ENCODE data around the gene CD63. TPM values are rescaled to one million over a fixed set of nuclear protein-coding genes. Genes with fewer than 3 reads are reported as not detected.

The CD63 gene
- total RNA-seq, 2 experiments from 2014 or later, result 108 to 116 TPM

DNA sequence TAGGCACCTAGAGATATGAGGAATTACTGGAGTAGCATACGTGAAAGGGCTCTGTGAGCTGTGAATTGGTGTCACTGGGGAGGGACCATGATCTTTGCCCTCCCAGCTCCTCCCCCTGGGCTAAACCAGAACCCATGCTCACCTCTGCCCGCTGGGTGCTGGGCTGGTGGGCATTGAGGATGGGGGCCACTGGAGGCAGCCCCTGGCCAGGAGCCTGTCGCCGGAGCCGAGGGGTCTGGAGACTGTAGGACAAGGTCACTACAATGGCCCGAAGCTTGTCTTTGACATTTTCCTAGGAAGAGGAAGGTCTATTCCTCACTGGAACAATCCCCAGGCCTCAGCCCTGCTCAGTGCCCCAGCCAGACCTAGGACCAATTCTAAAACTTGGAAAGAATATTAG lies 32.7 kb downstream of the CD63 start:
- no peaks in the 10 kb centered on the region for H3K9me3 Mint-ChIP-seq

DNA sequence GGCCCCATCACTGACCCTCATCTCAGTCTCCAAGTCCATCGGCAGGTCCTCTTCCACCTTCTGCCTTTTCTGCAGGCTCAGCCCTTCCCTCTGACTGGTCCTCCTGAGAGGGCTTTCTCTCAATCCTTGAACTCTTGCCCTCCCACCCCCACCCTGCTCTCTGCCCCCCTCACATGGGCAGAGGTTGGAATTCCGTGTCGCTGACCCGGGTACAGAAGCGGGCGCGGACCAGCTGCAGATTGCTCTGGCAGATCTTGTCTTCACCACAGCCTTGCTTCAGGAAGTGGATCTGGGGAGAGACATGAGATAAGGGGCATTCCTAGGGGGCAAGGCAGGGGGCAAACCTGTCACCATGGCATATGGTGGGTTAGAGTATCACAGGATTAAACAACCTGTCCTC lies 33.5 kb downstream of the CD63 start:
- Mint-ChIP-seq H3K27ac (no peak overlapping the region), H3K36me3 (ENCODE audit: low read depth) (no peaks in the 10 kb centered on the region), H3K9me3 (no peaks in the 10 kb centered on the region), H3K4me1 (no peaks in the 10 kb centered on the region), H3K4me3 (no peak overlapping the region), H3K27me3 (no peaks in the 10 kb centered on the region)
- ChIA-PET CTCF (interaction anchor here (0.5 to 1.1 kb wide), 2 partner anchors 17 to 1242 kb away, joined by 3 read pairs; no protein-coding TSS in a partner anchor), POLR2A (no interaction called here)
- DNase-seq, result no peak

More for the DNA sequence above, 32.7 kb downstream of the CD63 start:
- Mint-ChIP-seq H3K36me3 (ENCODE audit: low read depth) (no peaks in the 10 kb centered on the region), H3K27ac (no peak overlapping the region), H3K4me3 (no peak overlapping the region), H3K4me1 (no peaks in the 10 kb centered on the region), H3K27me3 (no peaks in the 10 kb centered on the region)
- POLR2A ChIA-PET, result no interaction called here
- no peak for DNase-seq
- CTCF ChIA-PET, result interaction anchor here (1.1 kb wide), 1 partner anchor 18 kb away, joined by 3 read pairs; no protein-coding TSS in a partner anchor

DNA sequence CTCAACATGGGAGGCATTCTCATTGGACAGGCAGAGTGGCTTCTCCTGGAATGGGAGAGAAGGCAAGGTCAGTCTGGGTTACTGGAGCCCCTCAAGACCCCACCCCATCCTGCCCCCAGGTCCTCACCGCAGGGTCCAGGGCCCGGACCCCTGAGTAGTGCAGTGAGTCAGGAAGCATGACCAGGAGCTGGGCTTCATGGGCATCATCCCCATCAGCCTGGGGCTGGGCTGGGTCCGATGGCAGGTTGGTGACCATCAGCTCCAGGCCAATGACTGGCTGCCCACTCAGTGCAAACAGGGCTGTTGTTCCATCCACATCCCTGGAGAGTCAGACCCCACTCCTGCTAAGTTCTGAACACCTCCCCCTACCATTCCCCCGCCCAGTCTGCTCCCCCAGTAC lies 34.2 kb downstream of the CD63 start:
- no peak for DNase-seq
- no peak overlapping the region for H3K4me3 Mint-ChIP-seq
- ChIA-PET CTCF (no interaction called here), POLR2A (no interaction called here)
- no peak overlapping the region for H3K27ac Mint-ChIP-seq
- no peaks in the 10 kb centered on the region for H3K36me3 Mint-ChIP-seq (ENCODE audit: low read depth)
- H3K4me1 Mint-ChIP-seq, result no peaks in the 10 kb centered on the region
- H3K9me3 Mint-ChIP-seq, result no peaks in the 10 kb centered on the region
- H3K27me3 Mint-ChIP-seq, result no peaks in the 10 kb centered on the region

DNA sequence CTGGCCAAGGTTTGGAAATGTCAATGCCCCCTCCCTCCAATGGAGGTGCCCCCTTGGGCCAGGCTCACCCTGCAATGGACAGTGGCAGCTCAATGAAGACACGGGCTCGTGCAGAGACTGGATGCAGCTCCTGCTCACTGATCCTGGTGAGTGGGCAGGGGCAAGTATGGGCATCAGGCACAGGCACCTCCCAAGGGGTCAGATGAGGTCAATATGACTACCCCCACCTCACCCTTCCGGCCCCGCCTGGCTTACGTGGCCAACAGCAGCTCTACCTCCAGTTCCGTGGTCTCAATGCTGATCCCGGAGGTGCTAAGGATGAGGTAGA lies 34.7 kb downstream of the CD63 start:
- Mint-ChIP-seq H3K27ac (no peak overlapping the region), H3K27me3 (no peaks in the 10 kb centered on the region), H3K36me3 (ENCODE audit: low read depth) (no peaks in the 10 kb centered on the region), H3K9me3 (no peaks in the 10 kb centered on the region), H3K4me1 (no peaks in the 10 kb centered on the region), H3K4me3 (no peak overlapping the region)
- ChIA-PET CTCF (no interaction called here), POLR2A (no interaction called here)
- no peak for DNase-seq

DNA sequence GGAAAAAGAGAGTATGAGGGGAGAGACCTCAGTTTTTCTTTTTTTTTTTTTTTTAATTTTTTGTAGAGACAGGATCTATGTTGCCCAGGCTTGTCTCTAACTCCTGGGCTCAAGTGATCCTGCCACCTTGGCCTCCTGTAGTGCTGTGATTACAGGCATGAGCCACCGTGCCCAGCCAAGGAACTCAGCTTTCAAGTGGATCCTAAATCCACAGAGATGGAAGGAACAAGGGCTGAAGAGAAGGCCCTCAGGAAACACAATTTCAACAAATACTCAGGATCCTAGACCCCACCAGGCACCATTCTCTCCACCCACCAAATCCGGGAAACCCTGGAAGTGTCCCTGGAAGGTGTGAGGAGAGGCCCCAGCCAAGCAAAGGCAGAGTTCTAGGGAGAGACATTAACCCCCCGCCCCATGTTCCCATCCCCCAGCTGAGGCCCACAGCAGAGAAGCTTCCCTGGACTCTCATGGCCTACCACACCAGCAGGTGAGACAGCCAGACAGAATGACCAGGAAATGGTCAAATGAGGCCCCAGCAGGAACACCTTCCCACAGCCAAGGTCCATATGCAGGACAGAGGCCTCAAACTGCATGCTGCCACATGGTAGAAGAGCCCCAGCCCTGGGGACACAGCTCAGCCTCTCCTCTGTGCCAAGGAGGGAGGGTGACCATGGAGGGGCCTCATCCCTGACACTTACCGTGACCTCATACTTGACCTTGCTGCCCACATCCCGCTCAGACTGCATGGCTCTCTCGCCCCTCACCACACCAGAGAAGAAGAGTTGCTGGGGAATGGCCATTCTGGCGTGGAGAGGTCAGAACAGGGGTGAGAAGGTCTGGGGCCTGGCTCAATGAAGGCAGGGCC lies 35.3 kb downstream of the CD63 start:
- no peak for DNase-seq
- H3K36me3 Mint-ChIP-seq (ENCODE audit: low read depth), result no peaks in the 10 kb centered on the region
- no peak overlapping the region for H3K4me3 Mint-ChIP-seq
- H3K9me3 Mint-ChIP-seq, result no peaks in the 10 kb centered on the region
- POLR2A ChIA-PET, result no interaction called here
- no peak overlapping the region for H3K27ac Mint-ChIP-seq
- no peaks in the 10 kb centered on the region for H3K4me1 Mint-ChIP-seq
- no peaks in the 10 kb centered on the region for H3K27me3 Mint-ChIP-seq
- CTCF ChIA-PET, result no interaction called here

DNA sequence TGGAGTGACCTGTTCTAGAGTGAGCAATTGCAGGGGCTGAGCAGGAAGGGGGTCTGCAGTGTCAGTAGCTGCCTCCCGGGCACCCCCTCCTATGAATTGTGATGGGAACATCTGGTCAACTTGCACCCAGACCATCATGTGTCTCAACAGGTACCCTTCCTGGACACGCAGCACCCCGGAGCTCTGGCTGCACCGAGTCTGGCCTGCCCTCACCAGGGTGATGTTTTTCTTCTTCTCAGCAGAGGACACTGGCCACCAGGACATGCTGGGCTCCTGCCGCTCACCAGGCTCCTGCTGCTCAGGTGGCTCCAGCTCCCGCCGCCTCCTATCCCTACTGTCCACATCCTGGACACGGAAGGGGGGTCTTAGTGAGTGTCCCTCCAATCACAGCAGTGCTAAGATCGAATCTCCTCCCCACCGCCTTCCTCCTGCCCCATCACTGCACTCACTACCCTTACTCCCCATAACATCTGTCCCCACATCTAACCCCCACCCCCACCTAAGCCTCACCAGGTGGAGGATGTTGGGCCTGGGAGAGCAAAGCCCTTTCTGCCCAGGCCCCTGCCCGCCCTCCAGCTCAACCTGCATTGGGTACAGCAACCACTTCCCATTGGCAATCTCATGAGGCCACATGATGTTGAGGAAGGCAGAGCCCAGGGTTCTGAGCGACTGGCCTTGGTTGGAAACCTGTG lies 36.0 kb downstream of the CD63 start:
- H3K4me1 Mint-ChIP-seq, result no peaks in the 10 kb centered on the region
- CTCF ChIA-PET, result no interaction called here
- no peak for DNase-seq

DNA sequence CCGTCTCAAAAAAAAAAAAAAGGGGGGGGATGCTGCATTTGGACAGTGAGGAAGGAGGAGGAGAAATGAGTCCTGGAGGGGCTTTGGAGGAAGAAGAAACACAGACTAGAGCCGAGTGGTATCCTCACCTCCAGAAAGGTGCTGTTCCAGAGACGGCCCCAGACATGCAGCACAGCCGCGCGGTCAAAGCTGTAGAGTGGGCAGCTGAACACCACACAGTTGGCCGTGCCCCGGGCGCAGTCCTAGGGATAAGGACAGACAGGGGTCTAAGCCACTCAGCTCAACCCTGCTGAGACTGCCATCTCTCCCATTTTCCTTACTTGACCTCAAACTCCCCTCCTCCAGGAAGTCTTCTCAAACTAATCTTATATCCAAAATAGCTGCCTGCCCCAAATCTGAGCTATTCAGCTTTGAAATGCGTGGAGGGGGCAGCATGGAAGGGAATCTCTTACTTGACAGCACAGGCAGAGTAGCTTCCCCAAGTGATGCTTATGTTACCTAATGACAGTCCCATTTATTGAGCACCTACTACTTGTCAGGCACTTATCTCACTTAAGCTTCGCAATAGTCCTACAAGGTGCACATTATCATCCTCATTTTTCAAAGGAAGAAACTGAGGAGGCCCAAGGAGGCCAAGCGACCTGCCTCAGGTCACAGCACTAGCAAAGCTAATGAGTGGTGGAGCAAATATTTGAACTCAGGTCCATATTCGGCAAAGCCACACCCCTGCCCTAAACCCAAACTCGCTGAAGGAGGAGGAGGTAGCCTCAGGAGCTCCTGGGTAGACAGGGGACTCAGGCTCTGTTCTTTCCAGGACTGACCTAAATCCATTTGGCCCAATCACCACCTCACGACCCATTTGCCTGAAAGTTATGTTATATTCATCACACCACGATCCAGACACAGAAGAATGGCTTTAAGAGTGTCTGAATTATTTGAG lies 39.8 kb downstream of the CD63 start:
- H3K4me1 Mint-ChIP-seq, result no peaks in the 10 kb centered on the region
- no peak overlapping the region for H3K27ac Mint-ChIP-seq
- H3K9me3 Mint-ChIP-seq, result no peaks in the 10 kb centered on the region
- ChIA-PET POLR2A (no interaction called here), CTCF (interaction anchor here (1.1 to 1.5 kb wide), 2 partner anchors 17 to 45 kb away, joined by 3 read pairs; no protein-coding TSS in a partner anchor)
- H3K4me3 Mint-ChIP-seq, result no peak overlapping the region
- no peaks in the 10 kb centered on the region for H3K27me3 Mint-ChIP-seq
- H3K36me3 Mint-ChIP-seq (ENCODE audit: low read depth), result no peaks in the 10 kb centered on the region
- DNase-seq, result no peak

More for the DNA sequence above, 36.0 kb downstream of the CD63 start:
- H3K27me3 Mint-ChIP-seq, result no peaks in the 10 kb centered on the region
- no peak overlapping the region for H3K27ac Mint-ChIP-seq
- H3K9me3 Mint-ChIP-seq, result no peaks in the 10 kb centered on the region
- H3K4me3 Mint-ChIP-seq, result no peak overlapping the region
- H3K36me3 Mint-ChIP-seq (ENCODE audit: low read depth), result no peaks in the 10 kb centered on the region
- POLR2A ChIA-PET, result no interaction called here

DNA sequence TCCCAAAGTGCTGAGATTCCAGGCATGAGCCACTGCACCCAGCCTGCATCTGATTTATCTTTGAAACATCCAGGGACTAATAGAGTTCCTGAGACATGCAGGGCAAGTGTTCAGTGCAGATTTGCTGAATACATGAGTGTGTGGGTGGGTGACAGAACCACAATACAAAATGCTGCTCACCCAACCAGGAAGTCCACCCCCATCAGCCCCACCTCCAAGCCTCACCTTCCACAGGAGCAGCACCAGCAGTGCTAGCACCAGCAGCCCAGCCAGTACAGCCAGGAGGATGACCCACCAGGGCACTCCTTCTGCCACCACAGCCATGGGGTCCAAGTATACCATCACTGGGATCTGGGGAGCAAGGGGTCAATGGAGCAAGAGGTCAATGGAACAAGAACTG lies 41.1 kb downstream of the CD63 start:
- CTCF ChIA-PET, result interaction anchor here (1.5 kb wide), 1 partner anchor 18 kb away, joined by 3 read pairs; no protein-coding TSS in a partner anchor
- no peak overlapping the region for H3K27ac Mint-ChIP-seq
- H3K36me3 Mint-ChIP-seq (ENCODE audit: low read depth), result no peaks in the 10 kb centered on the region
- H3K4me1 Mint-ChIP-seq, result no peaks in the 10 kb centered on the region
- peaks cover 3% of the 10 kb centered on the region for H3K27me3 Mint-ChIP-seq
- POLR2A ChIA-PET, result no interaction called here
- no peak for DNase-seq
- H3K4me3 Mint-ChIP-seq, result no peak overlapping the region
- no peaks in the 10 kb centered on the region for H3K9me3 Mint-ChIP-seq

DNA sequence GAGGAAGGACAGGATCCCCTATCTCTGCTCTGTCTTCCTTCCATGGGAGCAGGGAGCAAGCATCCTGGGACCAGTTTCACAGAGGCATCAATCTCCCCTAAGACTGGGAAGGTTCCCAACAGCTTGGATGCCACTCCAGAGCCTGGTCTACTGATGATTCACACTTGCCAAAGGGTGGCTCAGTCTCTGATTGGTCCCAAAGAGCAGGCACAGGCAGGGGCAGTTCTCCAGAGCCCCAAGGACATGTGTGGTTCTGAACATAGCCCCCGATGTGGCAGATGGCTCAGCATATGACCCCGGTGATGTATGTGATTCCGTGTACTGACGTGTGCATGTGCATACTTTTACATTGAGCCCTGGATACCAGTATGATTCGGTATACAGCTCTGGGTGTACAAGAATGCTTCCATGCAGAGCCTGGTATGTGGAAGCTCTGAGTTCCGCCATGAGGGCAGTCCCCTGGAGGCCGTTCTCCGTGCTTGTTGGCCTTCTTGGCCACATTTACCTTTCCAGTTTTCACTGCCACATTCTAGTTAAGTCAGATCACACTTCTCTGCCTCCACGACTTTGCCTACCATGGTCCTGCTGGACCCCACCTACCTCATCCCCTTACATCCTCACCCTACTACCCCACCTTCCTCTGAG lies 42.3 kb downstream of the CD63 start:
- H3K4me1 Mint-ChIP-seq, result no peaks in the 10 kb centered on the region
- H3K27me3 Mint-ChIP-seq, result peaks cover 9% of the 10 kb centered on the region
- H3K4me3 Mint-ChIP-seq, result no peak overlapping the region
- CTCF ChIA-PET, result no interaction called here
- no peak overlapping the region for H3K27ac Mint-ChIP-seq
- POLR2A ChIA-PET, result no interaction called here
- no peak for DNase-seq
- H3K9me3 Mint-ChIP-seq, result no peaks in the 10 kb centered on the region
- no peaks in the 10 kb centered on the region for H3K36me3 Mint-ChIP-seq (ENCODE audit: low read depth)

DNA sequence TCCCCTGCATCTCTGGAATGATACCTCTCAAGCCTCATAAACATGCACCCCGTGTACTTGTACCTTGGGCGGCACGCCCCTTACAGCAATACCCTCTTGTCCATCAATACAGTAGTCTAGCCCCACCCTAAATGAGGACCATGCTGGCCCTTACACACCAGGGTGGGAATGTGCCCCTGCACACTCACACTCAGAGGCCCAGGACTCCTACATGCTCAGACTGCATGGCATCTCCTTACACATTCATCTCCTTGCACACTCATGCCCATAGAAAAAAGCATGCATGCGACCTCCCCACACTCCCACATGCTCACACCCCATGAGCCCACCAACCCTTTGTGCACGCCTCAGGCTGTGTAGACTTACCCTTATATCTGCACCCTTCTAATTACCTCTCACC lies 43.1 kb downstream of the CD63 start:
- H3K27ac Mint-ChIP-seq, result no peak overlapping the region
- POLR2A ChIA-PET, result no interaction called here
- CTCF ChIA-PET, result no interaction called here

DNA sequence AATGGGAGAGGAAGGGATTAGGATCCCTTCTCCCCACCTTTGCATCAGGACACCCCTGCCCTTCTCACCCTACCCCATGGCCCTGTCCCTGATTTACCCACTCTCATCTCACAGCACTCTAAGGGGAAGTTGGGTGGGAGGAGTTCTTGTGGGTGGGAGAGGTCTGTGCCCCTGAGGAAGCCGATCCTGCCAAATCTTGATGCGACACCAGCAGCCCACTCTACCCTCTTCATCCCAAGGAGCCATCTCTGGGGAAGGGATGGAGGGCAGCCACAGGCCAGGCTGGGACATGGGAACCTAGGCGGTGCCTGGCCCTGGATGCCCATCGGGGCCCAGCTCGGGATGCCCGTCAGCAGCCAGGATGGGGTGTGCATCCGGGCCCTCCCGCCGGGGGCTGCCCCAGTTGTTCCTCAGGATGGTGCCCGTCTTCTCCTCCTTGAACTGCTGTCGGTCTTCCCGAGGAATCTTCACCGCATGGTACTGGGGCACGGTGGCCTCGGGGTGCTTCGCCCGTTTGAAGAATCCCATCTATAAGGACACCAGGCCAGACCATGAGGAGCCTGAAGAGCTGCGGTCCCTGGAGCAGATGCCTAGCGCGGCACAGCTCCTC lies 43.9 kb downstream of the CD63 start:
- POLR2A ChIA-PET, result no interaction called here
- CTCF ChIA-PET, result no interaction called here
- no peak for DNase-seq
- Mint-ChIP-seq H3K27ac (no peak overlapping the region), H3K36me3 (ENCODE audit: low read depth) (no peaks in the 10 kb centered on the region), H3K27me3 (peaks cover 23% of the 10 kb centered on the region), H3K9me3 (no peaks in the 10 kb centered on the region), H3K4me1 (peaks cover 5% of the 10 kb centered on the region), H3K4me3 (no peak overlapping the region)

More for the DNA sequence above, 43.1 kb downstream of the CD63 start:
- DNase-seq, result no peak
- Mint-ChIP-seq H3K36me3 (ENCODE audit: low read depth) (no peaks in the 10 kb centered on the region), H3K27me3 (peaks cover 17% of the 10 kb centered on the region), H3K9me3 (no peaks in the 10 kb centered on the region), H3K4me3 (no peak overlapping the region), H3K4me1 (peaks cover 5% of the 10 kb centered on the region)

DNA sequence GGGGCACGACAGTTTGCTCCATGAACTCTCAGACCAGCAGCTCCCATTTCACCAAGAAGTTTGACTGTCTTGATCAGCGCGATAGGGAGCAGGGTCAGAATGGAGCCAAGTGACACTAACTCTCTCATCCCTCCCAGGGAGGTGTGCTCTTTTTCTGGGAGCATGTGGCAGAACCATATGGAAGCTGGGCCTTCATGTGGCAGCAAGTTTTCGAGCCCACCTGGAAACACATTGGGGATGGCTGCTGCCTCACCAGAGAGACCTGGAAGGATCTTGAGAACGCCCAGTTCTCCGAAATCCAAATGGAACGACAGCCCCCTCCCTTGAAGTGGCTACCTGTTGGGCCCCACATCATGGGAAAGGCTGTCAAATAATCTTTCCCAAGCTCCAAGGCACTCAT lies 45.1 kb downstream of the CD63 start:
- peaks cover 5% of the 10 kb centered on the region for H3K4me1 Mint-ChIP-seq
- H3K36me3 Mint-ChIP-seq (ENCODE audit: low read depth), result no peaks in the 10 kb centered on the region
- no peak overlapping the region for H3K27ac Mint-ChIP-seq
- ChIA-PET POLR2A (no interaction called here), CTCF (interaction anchor here (1.2 kb wide), 2 partner anchors 16 to 27 kb away, joined by 3 read pairs; no protein-coding TSS in a partner anchor)
- DNase-seq, result no peak
- no peaks in the 10 kb centered on the region for H3K9me3 Mint-ChIP-seq
- H3K4me3 Mint-ChIP-seq, result no peak overlapping the region
- peaks cover 26% of the 10 kb centered on the region for H3K27me3 Mint-ChIP-seq
